Prostate gland (tissue), 2 donors: ENCODE measurements around the gene COL9A3. TPM values are rescaled to one million over a fixed set of nuclear protein-coding genes. Genes with fewer than 3 reads are reported as not detected.

Source experiments
- DNase-seq: peaks from one replicate; pipeline ENCODE4 v3.0.0-alpha.2; 2019; ENCODE audit warnings: low spot score
- H3K27ac ChIP-seq, 2 donors: fragments of 200-600 bp; sonication (generic); 2 replicates each; pipeline ENCODE4 v1.5.1; 2017 to 2019
- H3K27me3 ChIP-seq: fragments of 200-600 bp; sonication (generic); replicated peaks from 2 replicates; pipeline ENCODE4 v1.5.1; 2019; ENCODE audit not compliant: insufficient read depth
- H3K36me3 ChIP-seq, 2 donors: fragments of 200-600 bp; sonication (generic); 1 replicate in 1 of 2; 2 replicates in 1 of 2; pipeline versions ENCODE4 v1.5.1 to v1.8.1; 2017 to 2019
- H3K4me1 ChIP-seq: fragments of 200-600 bp; sonication (generic); replicated peaks from 2 replicates; pipeline ENCODE4 v1.5.1; 2019
- H3K4me3 ChIP-seq, 2 donors: fragments of 200-600 bp; sonication (generic); 2 replicates each; pipeline ENCODE4 v1.5.1; 2017 to 2019
- H3K9me3 ChIP-seq: fragments of 200-600 bp; sonication (generic); 2 replicates; pipeline ENCODE4 v1.5.1; 2017
- POLR2A ChIP-seq: fragments of 450-650 bp; IDR thresholded peaks from one replicate; pipeline ENCODE4 v1.6.1; 2016; ENCODE audit warnings: antibody characterized with exemption, mild to moderate bottlenecking
- POLR2AphosphoS5 ChIP-seq: sonication (generic); formaldehyde crosslinking; IDR thresholded peaks from one replicate; pipeline ENCODE4 v1.6.1; 2017; ENCODE audit warnings: antibody characterized with exemption
- WGBS: methylation state at CpG from one replicate; pipeline ENCODE4 v1.1.5; 2018; 5-methylcytosine and 5-hydroxymethylcytosine counted together
- intact Hi-C: fragments of 100-400 bp; cut with DNase I; formaldehyde crosslinking; loops from one replicate; pipeline ENCODE4 v1.14.2; 2022
- total RNA-seq, 2 donors: library from RNA; depleted of rRNA; stranded (reverse); fragments of >200 nt; gene quantifications; one replicate each; pipeline ENCODE4 v1.1.0, GENCODE V29; 2016
- TF ChIP-seq, protein P1 (sequence below), 4 experiments: fragments of 200-600 bp in 2 of 4; fragments of 450-650 bp in 2 of 4; sonication (generic) in 2 of 4; IDR thresholded peaks; 1 replicate in 3 of 4; 2 replicates in 1 of 4; pipeline ENCODE4 v1.5.1; 2016 to 2019; ENCODE audit warnings: antibody characterized with exemption in 4 of 4, mild to moderate bottlenecking in 2 of 4, moderate library complexity in 2 of 4

Gene COL9A3
- total RNA-seq, 2 donors from 2014 or later, result 5.8 to 6.5 TPM

DNA sequence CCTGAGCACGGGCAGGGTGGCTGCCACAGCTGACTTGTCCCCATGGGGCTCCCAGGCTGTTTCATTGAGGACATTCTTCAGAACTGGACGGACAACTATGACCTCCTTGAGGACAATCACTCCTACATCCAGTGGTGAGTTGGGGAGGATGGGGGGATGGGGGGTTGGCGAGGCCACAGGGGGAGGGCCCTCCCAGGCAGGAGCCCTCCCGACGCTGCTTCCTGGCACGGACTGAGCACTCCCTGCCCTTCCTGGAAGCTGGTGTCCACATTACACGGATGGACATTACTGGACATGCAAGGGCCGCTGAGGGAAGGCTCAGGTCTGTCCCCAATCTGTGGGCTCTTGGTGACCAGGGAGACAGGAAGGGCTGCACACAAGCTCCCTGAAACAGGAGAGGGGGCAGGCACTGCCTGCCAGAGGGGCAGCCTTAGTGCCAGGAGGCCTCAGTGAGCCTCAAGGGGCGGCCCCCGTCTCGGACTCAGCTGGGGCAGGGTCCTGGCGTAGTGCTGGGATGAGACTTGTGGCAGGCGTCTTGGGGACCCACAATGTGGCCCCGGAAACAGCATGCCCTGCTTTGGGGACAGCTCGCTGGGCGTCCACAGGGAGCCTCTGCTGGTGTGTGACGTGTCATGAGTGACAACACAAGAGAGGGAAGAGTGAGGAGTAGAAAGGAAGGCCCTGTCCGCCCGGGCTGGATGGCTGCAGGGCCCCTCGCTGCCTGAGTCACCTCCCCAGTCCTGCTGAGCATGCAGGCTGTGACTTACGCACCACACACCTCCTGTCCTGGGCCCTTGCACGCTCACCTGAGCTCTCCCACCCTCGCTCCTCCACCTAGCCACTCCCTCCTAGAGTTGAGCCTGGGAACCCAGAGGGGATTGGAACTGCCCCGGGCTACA is 7.1 kb upstream of the COL9A3 start:
- intact Hi-C loops, result loop anchor here (5.0 to 10.0 kb wide), 2 partner anchors 142 to 305 kb away; no protein-coding TSS in a partner anchor
- peaks cover 8 to 33% of the 10 kb centered on the region in 2 donors for H3K36me3 ChIP-seq
- H3K9me3 ChIP-seq, result no peaks in the 10 kb centered on the region
- no peaks in the 10 kb centered on the region for H3K4me1 ChIP-seq
- H3K4me3 ChIP-seq, result no peak overlapping the region
- TF ChIP-seq POLR2AphosphoS5 (no peak), POLR2A (no peak)
- TF ChIP-seq, protein P1, sequence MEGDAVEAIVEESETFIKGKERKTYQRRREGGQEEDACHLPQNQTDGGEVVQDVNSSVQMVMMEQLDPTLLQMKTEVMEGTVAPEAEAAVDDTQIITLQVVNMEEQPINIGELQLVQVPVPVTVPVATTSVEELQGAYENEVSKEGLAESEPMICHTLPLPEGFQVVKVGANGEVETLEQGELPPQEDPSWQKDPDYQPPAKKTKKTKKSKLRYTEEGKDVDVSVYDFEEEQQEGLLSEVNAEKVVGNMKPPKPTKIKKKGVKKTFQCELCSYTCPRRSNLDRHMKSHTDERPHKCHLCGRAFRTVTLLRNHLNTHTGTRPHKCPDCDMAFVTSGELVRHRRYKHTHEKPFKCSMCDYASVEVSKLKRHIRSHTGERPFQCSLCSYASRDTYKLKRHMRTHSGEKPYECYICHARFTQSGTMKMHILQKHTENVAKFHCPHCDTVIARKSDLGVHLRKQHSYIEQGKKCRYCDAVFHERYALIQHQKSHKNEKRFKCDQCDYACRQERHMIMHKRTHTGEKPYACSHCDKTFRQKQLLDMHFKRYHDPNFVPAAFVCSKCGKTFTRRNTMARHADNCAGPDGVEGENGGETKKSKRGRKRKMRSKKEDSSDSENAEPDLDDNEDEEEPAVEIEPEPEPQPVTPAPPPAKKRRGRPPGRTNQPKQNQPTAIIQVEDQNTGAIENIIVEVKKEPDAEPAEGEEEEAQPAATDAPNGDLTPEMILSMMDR (IDR thresholded peaks at IDR 0.05), result no peak
- 91% methylated on average over 24 of the region's 24 CpGs for WGBS
- no peaks in the 10 kb centered on the region for H3K27me3 ChIP-seq
- DNase-seq, result no peak
- no peak overlapping the region for H3K27ac ChIP-seq

DNA sequence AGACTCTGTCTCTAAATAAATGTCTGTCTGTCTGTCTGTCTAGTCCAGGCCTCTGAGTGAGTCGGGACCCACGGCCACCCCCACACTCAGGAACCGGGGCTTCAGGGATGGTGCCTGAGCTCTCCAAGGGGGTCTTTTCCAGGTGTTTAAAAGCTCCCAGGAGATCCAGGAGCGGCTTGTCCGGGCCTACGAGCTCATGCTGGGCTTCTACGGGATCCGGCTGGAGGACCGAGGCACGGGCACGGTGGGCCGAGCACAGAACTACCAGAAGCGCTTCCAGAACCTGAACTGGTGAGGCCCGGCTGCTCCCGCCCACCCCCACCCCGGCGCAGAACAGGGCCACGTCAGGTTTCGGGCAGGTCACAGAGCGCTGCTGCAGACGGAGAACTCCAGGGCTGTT is 5.5 kb upstream of the COL9A3 start:
- Histone ChIP-seq H3K27me3 (peaks cover under 1% of the 10 kb centered on the region), H3K4me3 (no peak overlapping the region), H3K27ac (no peak overlapping the region), H3K4me1 (peaks cover 3% of the 10 kb centered on the region), H3K9me3 (no peaks in the 10 kb centered on the region), H3K36me3 (peaks cover 8 to 33% of the 10 kb centered on the region in 2 donors)
- WGBS, result 97% methylated on average over 19 of the region's 21 CpGs
- TF ChIP-seq, protein P1 (IDR thresholded peaks at IDR 0.05), result no peak
- TF ChIP-seq POLR2A, result no peak
- no peak for TF ChIP-seq POLR2AphosphoS5
- intact Hi-C loops, result no loop called here
- no peak for DNase-seq

DNA sequence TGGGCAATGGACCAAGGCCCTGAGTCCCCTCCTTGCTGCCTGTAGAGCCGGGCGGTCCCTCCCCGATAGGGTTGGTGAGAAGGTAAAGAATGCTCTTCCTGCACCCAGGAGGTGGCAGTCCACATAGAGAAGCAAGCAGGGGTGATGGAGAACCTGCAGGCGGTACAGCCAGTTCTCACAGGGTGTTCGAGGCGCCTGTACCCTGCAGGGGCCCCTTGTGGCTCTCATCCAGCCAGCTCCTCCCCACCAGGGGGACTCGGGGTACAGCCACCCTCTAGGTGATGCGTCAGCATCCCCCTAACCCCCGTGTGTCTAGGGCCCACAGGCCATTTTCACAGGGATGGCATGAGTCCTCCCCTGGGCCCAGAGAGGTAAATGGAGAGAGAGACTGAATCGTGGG is 5.1 kb upstream of the COL9A3 start:
- Histone ChIP-seq H3K27me3 (peaks cover 3% of the 10 kb centered on the region), H3K9me3 (no peaks in the 10 kb centered on the region), H3K4me3 (no peak overlapping the region), H3K36me3 (peaks cover 8 to 33% of the 10 kb centered on the region in 2 donors), H3K27ac (no peak overlapping the region), H3K4me1 (peaks cover 6% of the 10 kb centered on the region)
- intact Hi-C loops, result no loop called here
- 75% methylated on average over 10 of the region's 10 CpGs for WGBS
- TF ChIP-seq POLR2A, result no peak
- TF ChIP-seq, protein P1 (IDR thresholded peaks at IDR 0.05), result no peak
- TF ChIP-seq POLR2AphosphoS5, result no peak
- no peak for DNase-seq

DNA sequence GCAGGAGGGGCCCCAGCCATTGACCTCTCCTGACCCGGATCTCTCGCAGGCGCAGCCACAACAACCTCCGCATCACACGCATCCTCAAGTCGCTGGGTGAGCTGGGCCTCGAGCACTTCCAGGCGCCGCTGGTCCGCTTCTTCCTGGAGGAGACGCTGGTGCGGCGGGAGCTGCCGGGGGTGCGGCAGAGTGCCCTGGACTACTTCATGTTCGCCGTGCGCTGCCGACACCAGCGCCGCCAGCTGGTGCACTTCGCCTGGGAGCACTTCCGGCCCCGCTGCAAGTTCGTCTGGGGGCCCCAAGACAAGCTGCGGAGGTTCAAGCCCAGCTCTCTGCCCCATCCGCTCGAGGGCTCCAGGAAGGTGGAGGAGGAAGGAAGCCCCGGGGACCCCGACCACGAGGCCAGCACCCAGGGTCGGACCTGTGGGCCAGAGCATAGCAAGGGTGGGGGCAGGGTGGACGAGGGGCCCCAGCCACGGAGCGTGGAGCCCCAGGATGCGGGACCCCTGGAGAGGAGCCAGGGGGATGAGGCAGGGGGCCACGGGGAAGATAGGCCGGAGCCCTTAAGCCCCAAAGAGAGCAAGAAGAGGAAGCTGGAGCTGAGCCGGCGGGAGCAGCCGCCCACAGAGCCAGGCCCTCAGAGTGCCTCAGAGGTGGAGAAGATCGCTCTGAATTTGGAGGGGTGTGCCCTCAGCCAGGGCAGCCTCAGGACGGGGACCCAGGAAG is 4.5 kb upstream of the COL9A3 start:
- DNase-seq, result no peak
- Histone ChIP-seq H3K4me3 (no peak overlapping the region), H3K27ac (no peak overlapping the region), H3K36me3 (peaks cover 8 to 33% of the 10 kb centered on the region in 2 donors), H3K9me3 (no peaks in the 10 kb centered on the region), H3K27me3 (peaks cover 8% of the 10 kb centered on the region), H3K4me1 (peaks cover 6% of the 10 kb centered on the region)
- no peak for TF ChIP-seq POLR2A
- TF ChIP-seq, protein P1 (IDR thresholded peaks at IDR 0.05), result no peak
- TF ChIP-seq POLR2AphosphoS5, result no peak
- 90% methylated on average over 43 of the region's 43 CpGs for WGBS
- intact Hi-C loops, result no loop called here
